ENCODE measurements around the gene DENND2A.
A peak's percentile ranks its signal among the peaks of the same experiment; 100 is the strongest.
"Not testable (repeated sequence)": the region's sequence is repeated elsewhere in the genome, so short reads cannot be mapped to it uniquely, and the experiment has no call there.

DENND2A gene

GRCh38 chr7:140501966-140502365 is 138.6 kb downstream of the DENND2A start:
- Histone ChIP-seq H3K18ac (ENCODE audit: low read length) (no peak overlapping the region), H4K8ac (ENCODE audit: low read depth, low read length) (no peak overlapping the region), H3K4me2 (ENCODE audit: low read length) (no peak overlapping the region), H3K79me2 (ENCODE audit: control insufficient read depth, insufficient read depth, low read length) (no peaks in the 10 kb centered on the region), H2BK5ac (ENCODE audit: low read length) (no peak overlapping the region), H3K79me1 (ENCODE audit: low read length) (no peaks in the 10 kb centered on the region), H3K9ac (ENCODE audit: low read length) (no peak overlapping the region), H3K4ac (ENCODE audit: low read depth, low read length) (no peak overlapping the region), H3K23ac (ENCODE audit: low read length) (no peak overlapping the region), H3K4me1 (ENCODE audit: control insufficient read depth, low read depth, low read length) (peaks cover 4% of the 10 kb centered on the region), H3K4me3 (ENCODE audit: low read length) (no peak overlapping the region), H3K36me3 (ENCODE audit: control insufficient read depth, insufficient read depth, low read length) (no peaks in the 10 kb centered on the region), H4K5ac (ENCODE audit: low read length) (no peak overlapping the region), H2AK5ac (ENCODE audit: low read length) (no peak overlapping the region), H2BK120ac (ENCODE audit: low read depth, low read length) (no peak overlapping the region), H3K27me3 (ENCODE audit: insufficient read depth, low read length, poor library complexity) (no peaks in the 10 kb centered on the region), H3K27ac (ENCODE audit: low read depth, low read length) (no peak overlapping the region), H2BK15ac (replicated peaks; ENCODE audit: low read depth) (no peak overlapping the region), H3K56ac (ENCODE audit: low read length) (no peak overlapping the region)
- no peak for DNase-seq
- WGBS (ENCODE audit: extremely low coverage, insufficient coverage, low lambda C conversion rate), result no CpG with 5 or more reads among the region's 5 CpGs

- H3K79me2 ChIP-seq (ENCODE audit: control insufficient read depth, insufficient read depth, low read length); H3K27me3 ChIP-seq (ENCODE audit: insufficient read depth, low read length, poor library complexity); H2BK5ac ChIP-seq (ENCODE audit: low read length); DNase-seq; H3K4me1 ChIP-seq (ENCODE audit: control insufficient read depth, low read depth, low read length); H3K27ac ChIP-seq (ENCODE audit: low read depth, low read length); H3K9ac ChIP-seq (ENCODE audit: low read length); H3K18ac ChIP-seq (ENCODE audit: low read length); H3K4me2 ChIP-seq (ENCODE audit: low read length); H4K8ac ChIP-seq (ENCODE audit: low read depth, low read length); H4K5ac ChIP-seq (ENCODE audit: low read length); H3K4me3 ChIP-seq (ENCODE audit: low read length); H2BK15ac ChIP-seq (replicated peaks; ENCODE audit: low read depth); H3K79me1 ChIP-seq (ENCODE audit: low read length); H3K23ac ChIP-seq (ENCODE audit: low read length); H3K56ac ChIP-seq (ENCODE audit: low read length); H3K4ac ChIP-seq (ENCODE audit: low read depth, low read length); H2BK120ac ChIP-seq (ENCODE audit: low read depth, low read length); H3K36me3 ChIP-seq (ENCODE audit: control insufficient read depth, insufficient read depth, low read length); H2AK5ac ChIP-seq (ENCODE audit: low read length): not testable (repeated sequence)
- no CpG with 5 or more reads among the region's 7 CpGs for WGBS (ENCODE audit: extremely low coverage, insufficient coverage, low lambda C conversion rate)
Observed at GRCh38 chr7:140497807-140498206, 142.8 kb downstream of the DENND2A start.

DNA sequence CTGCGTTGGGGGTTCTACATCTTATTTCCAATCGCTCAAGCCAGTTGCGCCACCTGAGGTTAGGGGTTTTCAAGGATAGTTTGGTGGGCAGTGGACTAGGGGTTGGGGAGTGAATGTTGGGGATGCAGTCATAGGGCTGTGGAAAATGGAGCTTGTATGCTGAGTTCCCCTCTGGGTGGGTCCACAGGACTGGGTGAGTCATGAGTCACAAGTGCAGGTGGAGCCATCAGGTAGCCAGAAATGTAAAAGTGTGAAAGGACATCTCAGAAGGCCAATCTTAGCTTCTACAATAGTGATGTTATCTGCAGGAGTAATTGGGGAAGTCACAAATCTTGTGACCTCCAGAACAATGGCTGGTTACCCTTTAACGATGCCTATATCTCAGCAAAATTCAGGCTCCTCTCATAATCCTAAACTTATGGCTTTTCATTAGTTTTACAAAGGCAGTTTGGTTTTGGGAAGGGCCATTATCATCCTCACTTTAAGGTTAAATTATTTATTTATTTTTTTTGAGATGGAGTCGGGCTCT is 143.3 kb downstream of the DENND2A start:
- Histone ChIP-seq H3K4ac (ENCODE audit: low read depth, low read length) (no peak overlapping the region), H2AK5ac (ENCODE audit: low read length) (no peak overlapping the region), H3K27me3 (ENCODE audit: insufficient read depth, low read length, poor library complexity) (no peaks in the 10 kb centered on the region), H3K4me3 (ENCODE audit: low read length) (no peak overlapping the region), H2BK120ac (ENCODE audit: low read depth, low read length) (no peak overlapping the region), H3K4me2 (ENCODE audit: low read length) (no peak overlapping the region), H3K27ac (ENCODE audit: low read depth, low read length) (no peak overlapping the region), H3K18ac (ENCODE audit: low read length) (no peak overlapping the region), H2BK5ac (ENCODE audit: low read length) (no peak overlapping the region), H3K79me1 (ENCODE audit: low read length) (no peaks in the 10 kb centered on the region), H3K4me1 (ENCODE audit: control insufficient read depth, low read depth, low read length) (no peaks in the 10 kb centered on the region), H3K36me3 (ENCODE audit: control insufficient read depth, insufficient read depth, low read length) (no peaks in the 10 kb centered on the region), H3K23ac (ENCODE audit: low read length) (no peak overlapping the region), H3K56ac (ENCODE audit: low read length) (no peak overlapping the region), H3K79me2 (ENCODE audit: control insufficient read depth, insufficient read depth, low read length) (no peaks in the 10 kb centered on the region), H2BK15ac (replicated peaks; ENCODE audit: low read depth) (no peak overlapping the region), H4K8ac (ENCODE audit: low read depth, low read length) (no peak overlapping the region), H4K5ac (ENCODE audit: low read length) (no peak overlapping the region), H3K9ac (ENCODE audit: low read length) (no peak overlapping the region)
- peak; percentile 71 for DNase-seq
- WGBS (ENCODE audit: extremely low coverage, insufficient coverage, low lambda C conversion rate), result no CpG with 5 or more reads among the region's 5 CpGs

DNA sequence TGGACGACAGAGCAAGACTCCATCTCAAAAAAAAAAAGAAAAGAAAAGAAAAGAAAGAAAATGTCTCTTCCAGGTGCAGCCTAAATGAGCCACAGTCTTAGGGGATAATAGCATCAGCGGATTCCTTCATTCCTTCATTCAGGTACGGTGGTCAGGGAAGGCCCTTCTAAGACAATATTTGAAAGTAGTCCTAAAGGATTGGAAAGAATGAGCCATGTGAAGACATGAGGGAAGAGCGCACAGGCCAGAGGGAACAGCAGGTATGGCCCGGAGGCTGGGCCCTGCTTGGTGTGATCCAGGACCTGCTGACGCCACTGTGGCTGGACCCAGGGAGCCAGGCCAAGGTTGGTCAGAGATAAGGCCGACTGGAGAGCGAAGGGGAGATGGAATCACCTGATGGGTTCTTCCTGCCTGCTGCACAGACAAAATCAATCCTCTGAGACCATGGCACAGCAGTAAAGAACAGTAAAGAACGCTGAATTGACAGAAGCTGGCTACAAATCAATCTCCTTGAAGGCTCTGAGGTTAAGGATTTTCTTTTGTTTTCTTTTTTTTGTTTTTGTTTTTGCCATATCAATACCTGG is 145.0 kb downstream of the DENND2A start:
- Histone ChIP-seq H2BK120ac (ENCODE audit: low read depth, low read length) (no peak overlapping the region), H3K18ac (ENCODE audit: low read length) (peak overlapping the region; percentile 32), H4K8ac (ENCODE audit: low read depth, low read length) (no peak overlapping the region), H2BK5ac (ENCODE audit: low read length) (peak overlapping the region; percentile 31), H2BK15ac (replicated peaks; ENCODE audit: low read depth) (no peak overlapping the region), H3K9ac (ENCODE audit: low read length) (no peak overlapping the region), H3K27me3 (ENCODE audit: insufficient read depth, low read length, poor library complexity) (no peaks in the 10 kb centered on the region), H3K79me2 (ENCODE audit: control insufficient read depth, insufficient read depth, low read length) (no peaks in the 10 kb centered on the region), H3K23ac (ENCODE audit: low read length) (no peak overlapping the region), H3K4me1 (ENCODE audit: control insufficient read depth, low read depth, low read length) (no peaks in the 10 kb centered on the region), H3K4ac (ENCODE audit: low read depth, low read length) (no peak overlapping the region), H3K27ac (ENCODE audit: low read depth, low read length) (no peak overlapping the region), H2AK5ac (ENCODE audit: low read length) (no peak overlapping the region), H3K79me1 (ENCODE audit: low read length) (no peaks in the 10 kb centered on the region), H3K4me2 (ENCODE audit: low read length) (no peak overlapping the region), H3K4me3 (ENCODE audit: low read length) (no peak overlapping the region), H4K5ac (ENCODE audit: low read length) (no peak overlapping the region), H3K56ac (ENCODE audit: low read length) (peak overlapping the region; percentile 30), H3K36me3 (ENCODE audit: control insufficient read depth, insufficient read depth, low read length) (no peaks in the 10 kb centered on the region)
- DNase-seq, result no peak
- no CpG with 5 or more reads among the region's 9 CpGs for WGBS (ENCODE audit: extremely low coverage, insufficient coverage, low lambda C conversion rate)

DNA sequence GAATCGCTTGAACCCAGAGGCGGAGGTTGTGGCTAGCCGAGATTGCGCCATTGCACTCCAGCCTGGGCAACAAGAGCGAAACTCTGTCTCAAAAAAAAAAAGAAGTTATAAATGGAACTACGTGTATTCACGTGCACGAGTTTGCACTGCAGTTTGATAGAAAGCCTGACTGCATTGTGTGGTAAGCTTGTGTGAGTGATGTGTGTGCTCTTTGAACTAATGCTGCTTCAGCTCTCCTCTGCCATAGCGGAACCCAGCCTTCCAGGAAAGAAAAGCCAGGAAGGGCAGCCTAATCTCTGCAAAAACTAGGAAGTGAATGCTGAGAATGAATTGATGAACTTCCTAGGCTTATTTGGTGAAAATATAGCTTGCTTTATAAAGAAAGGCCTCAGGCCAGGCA is 145.7 kb downstream of the DENND2A start:
- H3K23ac ChIP-seq (ENCODE audit: low read length), result no peak overlapping the region
- no peak overlapping the region for H2AK5ac ChIP-seq (ENCODE audit: low read length)
- no peak overlapping the region for H4K5ac ChIP-seq (ENCODE audit: low read length)
- no peak overlapping the region for H3K27ac ChIP-seq (ENCODE audit: low read depth, low read length)
- peak overlapping the region; percentile 9 for H3K4ac ChIP-seq (ENCODE audit: low read depth, low read length)
- no peak for DNase-seq
- no peaks in the 10 kb centered on the region for H3K4me1 ChIP-seq (ENCODE audit: control insufficient read depth, low read depth, low read length)
- no peak overlapping the region for H3K4me2 ChIP-seq (ENCODE audit: low read length)
- H3K79me1 ChIP-seq (ENCODE audit: low read length), result no peaks in the 10 kb centered on the region
- no peak overlapping the region for H2BK15ac ChIP-seq (replicated peaks; ENCODE audit: low read depth)
- H2BK120ac ChIP-seq (ENCODE audit: low read depth, low read length), result no peak overlapping the region
- no peaks in the 10 kb centered on the region for H3K79me2 ChIP-seq (ENCODE audit: control insufficient read depth, insufficient read depth, low read length)
- H3K9ac ChIP-seq (ENCODE audit: low read length), result no peak overlapping the region
- H2BK5ac ChIP-seq (ENCODE audit: low read length), result no peak overlapping the region
- H3K27me3 ChIP-seq (ENCODE audit: insufficient read depth, low read length, poor library complexity), result no peaks in the 10 kb centered on the region
- no peak overlapping the region for H4K8ac ChIP-seq (ENCODE audit: low read depth, low read length)
- H3K4me3 ChIP-seq (ENCODE audit: low read length), result no peak overlapping the region
- no peak overlapping the region for H3K56ac ChIP-seq (ENCODE audit: low read length)
- H3K18ac ChIP-seq (ENCODE audit: low read length), result peak overlapping the region; percentile 51
- no CpG with 5 or more reads among the region's 9 CpGs for WGBS (ENCODE audit: extremely low coverage, insufficient coverage, low lambda C conversion rate)
- H3K36me3 ChIP-seq (ENCODE audit: control insufficient read depth, insufficient read depth, low read length), result no peaks in the 10 kb centered on the region

DNA sequence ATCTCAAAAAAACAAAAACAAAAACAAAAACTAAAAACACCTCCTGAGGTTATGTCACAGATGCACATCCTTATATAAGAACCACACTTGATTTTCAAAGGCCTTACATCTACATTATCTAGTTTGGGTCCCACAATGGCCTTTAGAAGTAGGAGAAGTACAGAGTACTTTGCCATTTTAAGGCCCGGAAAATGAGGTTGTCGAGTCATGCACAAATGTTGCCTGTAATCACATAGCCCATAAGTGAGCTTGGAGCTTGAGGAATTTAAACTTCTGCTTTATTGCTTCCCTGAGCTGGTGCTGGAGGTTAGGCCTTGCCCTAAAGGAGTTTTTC is 151.6 kb downstream of the DENND2A start:
- WGBS (ENCODE audit: extremely low coverage, insufficient coverage, low lambda C conversion rate), result no CpG with 5 or more reads among the region's 2 CpGs
- DNase-seq, result peak; percentile 28
- no peak overlapping the region for H2BK15ac ChIP-seq (replicated peaks; ENCODE audit: low read depth)

More for the DNA sequence above, 151.6 kb downstream of the DENND2A start:
- Histone ChIP-seq H3K79me2 (ENCODE audit: control insufficient read depth, insufficient read depth, low read length) (no peaks in the 10 kb centered on the region), H3K36me3 (ENCODE audit: control insufficient read depth, insufficient read depth, low read length) (no peaks in the 10 kb centered on the region), H3K27ac (ENCODE audit: low read depth, low read length) (no peak overlapping the region), H4K5ac (ENCODE audit: low read length) (no peak overlapping the region), H3K23ac (ENCODE audit: low read length) (no peak overlapping the region), H2BK120ac (ENCODE audit: low read depth, low read length) (no peak overlapping the region), H4K8ac (ENCODE audit: low read depth, low read length) (no peak overlapping the region), H3K79me1 (ENCODE audit: low read length) (no peaks in the 10 kb centered on the region), H3K18ac (ENCODE audit: low read length) (peak overlapping the region; percentile 42), H3K4me2 (ENCODE audit: low read length) (no peak overlapping the region), H3K9ac (ENCODE audit: low read length) (no peak overlapping the region), H3K27me3 (ENCODE audit: insufficient read depth, low read length, poor library complexity) (no peaks in the 10 kb centered on the region), H2BK5ac (ENCODE audit: low read length) (no peak overlapping the region), H3K4me3 (ENCODE audit: low read length) (no peak overlapping the region), H3K4me1 (ENCODE audit: control insufficient read depth, low read depth, low read length) (peaks cover 6% of the 10 kb centered on the region), H3K56ac (ENCODE audit: low read length) (no peak overlapping the region), H2AK5ac (ENCODE audit: low read length) (no peak overlapping the region), H3K4ac (ENCODE audit: low read depth, low read length) (peak overlapping the region; percentile 36)

All from mesendoderm (in vitro differentiated cells).